ENCODE results near the gene KIAA0753. TPM values are rescaled to one million over a fixed set of nuclear protein-coding genes. Genes with fewer than 3 reads are reported as not detected.

KIAA0753 gene
- total RNA-seq, 2 donors from 2014 or later, result 17.7 to 21.6 TPM

DNA sequence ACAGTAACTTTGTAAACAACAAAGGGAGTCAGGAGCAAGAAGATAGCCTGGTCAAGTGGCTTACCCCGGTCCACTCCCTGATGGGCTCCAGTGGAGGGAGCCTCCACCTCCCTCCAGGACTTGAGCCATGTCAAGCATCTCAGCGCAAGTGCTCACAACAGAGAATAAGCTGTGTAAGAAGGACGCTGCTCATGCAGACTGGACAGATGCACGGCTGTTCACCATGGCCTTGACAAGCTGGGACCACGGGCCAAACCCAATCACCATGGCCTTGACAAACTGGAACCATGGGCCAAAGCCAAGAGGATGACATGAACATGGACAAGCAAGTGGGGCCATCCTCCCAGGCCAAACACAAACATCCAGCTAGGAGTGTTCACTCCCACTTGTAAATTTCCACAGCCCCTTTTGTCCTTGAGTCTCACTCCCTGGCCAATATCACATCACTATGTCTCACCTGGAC lies 80.7 kb downstream of the KIAA0753 start:
- intact Hi-C loops (cut with DNase I), result loop anchor here (5.0 to 10.0 kb wide), 2 partner anchors 85 to 87 kb away; no protein-coding TSS in a partner anchor

DNA sequence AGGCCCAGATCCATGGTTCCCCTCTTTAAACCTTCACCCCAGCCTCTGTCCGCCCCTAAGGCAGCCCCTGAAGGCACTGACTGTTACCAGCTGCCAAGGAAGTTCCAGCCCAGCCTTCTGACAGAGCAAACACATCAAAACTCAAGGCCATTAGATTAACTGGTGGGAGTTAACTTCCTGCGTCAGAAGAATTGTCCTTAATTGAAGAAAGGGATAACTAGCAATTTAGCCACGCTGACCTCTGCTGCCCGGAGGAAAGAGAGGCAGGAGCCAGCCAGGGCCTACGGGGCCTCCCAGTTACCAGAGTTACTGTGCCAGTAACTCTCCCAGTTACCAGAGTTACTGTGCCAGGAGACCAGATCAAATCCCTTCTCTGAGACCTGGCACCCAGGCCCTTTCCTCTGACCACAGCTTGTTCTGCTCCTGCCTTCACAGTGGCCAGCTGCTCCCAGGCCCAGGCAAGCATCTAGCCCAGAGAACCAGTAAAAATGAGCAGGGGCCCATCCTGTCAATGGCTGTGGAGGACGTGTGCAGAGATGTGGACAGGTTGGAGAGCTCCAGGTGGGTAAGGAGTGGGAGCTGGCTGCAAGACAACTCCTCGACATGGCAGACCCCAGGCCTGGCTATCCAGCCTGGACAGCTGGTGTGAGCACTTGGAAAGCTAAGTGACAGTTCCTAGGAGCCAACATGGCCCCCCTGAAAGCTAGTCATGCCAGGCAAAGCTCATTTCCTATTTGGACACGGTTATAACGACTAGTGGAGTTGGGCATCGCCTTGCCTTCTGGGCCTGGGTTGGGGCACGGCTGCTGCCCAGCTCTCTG lies 81.4 kb downstream of the KIAA0753 start:
- intact Hi-C loops (cut with DNase I), result loop anchor here (5.0 to 10.0 kb wide), 2 partner anchors 84 to 87 kb away; no protein-coding TSS in a partner anchor
- DNase-seq (ENCODE audit: low spot score), result peak; percentile 56

More for the DNA sequence above, 80.7 kb downstream of the KIAA0753 start:
- DNase-seq (ENCODE audit: low spot score), result peak; percentile 35

DNA sequence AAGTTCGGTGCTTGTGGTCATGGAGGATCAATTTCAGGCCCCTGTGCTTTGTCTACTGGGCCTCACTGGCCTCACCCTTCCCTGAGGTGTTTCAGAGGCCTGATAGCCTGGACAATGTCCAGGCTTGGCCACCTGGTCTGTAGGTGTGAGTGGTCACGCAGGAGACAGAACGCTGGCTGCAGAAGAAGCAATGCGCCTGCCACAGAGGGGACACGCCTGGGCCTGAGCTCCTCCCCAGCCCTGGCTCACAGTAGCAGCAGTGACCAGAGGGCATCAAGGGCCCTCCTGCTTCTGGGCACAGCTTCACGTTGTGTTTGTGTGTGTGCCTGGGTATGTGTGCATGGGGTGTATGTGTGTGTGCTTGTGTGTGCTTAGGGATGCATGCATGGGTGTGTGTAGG lies 82.2 kb downstream of the KIAA0753 start:
- intact Hi-C loops (cut with DNase I), result loop anchor here (5.0 to 10.0 kb wide), 2 partner anchors 83 to 86 kb away; no protein-coding TSS in a partner anchor
- DNase-seq (ENCODE audit: low spot score), result peak; percentile 44

DNA sequence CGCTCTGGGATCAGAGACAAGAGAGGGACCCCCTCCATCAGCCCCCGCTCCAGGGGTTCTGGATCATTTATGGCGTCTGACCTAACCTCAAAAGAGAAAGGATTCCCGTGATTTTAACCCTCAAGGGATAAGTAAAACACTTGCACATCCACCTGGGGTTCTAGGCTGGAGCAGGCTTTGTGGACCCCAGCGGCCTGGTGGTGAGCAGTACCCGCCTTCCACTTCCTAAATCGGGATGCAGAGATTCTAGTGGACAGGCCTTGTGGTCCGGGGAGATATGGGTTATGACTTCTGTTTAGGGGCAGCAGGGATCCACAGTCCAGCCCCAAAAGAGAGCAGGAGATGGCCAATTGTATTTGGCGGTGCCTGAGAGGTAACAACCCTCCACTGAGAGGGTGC lies 83.5 kb downstream of the KIAA0753 start:
- DNase-seq (ENCODE audit: low spot score), result peak; percentile 49
- intact Hi-C loops (cut with DNase I), result loop anchor here (5.0 to 10.0 kb wide), 2 partner anchors 82 to 85 kb away; no protein-coding TSS in a partner anchor

DNA sequence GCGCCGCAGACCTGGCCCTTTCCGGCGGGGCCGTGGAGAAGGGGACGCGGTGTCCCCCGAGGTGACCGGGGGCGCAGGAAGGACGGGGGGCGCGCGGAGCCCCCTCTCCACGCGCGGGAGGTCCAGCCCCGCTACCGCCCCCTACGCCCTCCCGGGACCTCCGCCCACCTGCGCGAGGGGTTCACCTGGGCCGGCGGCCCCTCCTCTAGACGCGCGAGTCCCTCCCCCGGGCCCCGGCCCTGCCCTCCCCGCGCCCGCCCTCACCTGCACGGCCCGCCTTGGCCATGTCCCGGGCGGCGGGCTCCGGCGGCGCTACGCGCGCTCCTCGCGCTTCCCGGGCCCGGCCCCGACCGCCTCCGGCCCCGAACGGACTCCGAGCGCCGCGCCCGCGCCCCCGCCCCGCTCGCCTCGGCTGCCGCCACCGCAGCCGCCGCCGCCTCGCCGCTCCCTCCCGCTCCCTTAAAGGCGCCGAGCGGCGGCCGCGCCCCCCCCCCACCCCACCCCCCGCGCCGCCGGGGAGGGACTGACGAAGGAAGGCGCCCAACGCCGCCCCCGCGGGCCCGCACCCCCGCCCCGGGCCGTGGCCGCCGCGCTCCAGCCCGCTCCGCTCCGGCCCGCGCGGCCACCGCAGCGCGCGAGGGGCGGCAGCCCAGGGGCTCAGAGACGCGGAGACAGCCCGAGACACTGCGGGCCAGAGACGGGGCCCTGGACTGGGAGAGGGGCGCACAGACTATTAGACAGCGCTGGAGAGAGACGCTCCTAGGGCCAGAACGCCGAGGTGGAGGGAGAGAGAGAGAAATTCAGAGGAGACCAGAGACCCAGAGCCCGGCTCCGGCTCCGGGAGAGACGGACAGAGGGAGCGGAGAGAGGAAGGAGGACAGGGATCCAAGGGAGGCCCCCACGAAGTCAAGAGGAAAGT lies 84.1 kb downstream of the KIAA0753 start, which contains the start of gene PITPNM3:
TSS of gene PITPNM3 (minus strand) at position 435 of the 919 bp plus-strand sequence. CDS start at position 286, 149 bp downstream.
- intact Hi-C loops (cut with DNase I), result loop anchor here (5.0 to 10.0 kb wide), 2 partner anchors 82 to 84 kb away; no protein-coding TSS in a partner anchor
- DNase-seq (ENCODE audit: low spot score), result peak; percentile 70

DNA sequence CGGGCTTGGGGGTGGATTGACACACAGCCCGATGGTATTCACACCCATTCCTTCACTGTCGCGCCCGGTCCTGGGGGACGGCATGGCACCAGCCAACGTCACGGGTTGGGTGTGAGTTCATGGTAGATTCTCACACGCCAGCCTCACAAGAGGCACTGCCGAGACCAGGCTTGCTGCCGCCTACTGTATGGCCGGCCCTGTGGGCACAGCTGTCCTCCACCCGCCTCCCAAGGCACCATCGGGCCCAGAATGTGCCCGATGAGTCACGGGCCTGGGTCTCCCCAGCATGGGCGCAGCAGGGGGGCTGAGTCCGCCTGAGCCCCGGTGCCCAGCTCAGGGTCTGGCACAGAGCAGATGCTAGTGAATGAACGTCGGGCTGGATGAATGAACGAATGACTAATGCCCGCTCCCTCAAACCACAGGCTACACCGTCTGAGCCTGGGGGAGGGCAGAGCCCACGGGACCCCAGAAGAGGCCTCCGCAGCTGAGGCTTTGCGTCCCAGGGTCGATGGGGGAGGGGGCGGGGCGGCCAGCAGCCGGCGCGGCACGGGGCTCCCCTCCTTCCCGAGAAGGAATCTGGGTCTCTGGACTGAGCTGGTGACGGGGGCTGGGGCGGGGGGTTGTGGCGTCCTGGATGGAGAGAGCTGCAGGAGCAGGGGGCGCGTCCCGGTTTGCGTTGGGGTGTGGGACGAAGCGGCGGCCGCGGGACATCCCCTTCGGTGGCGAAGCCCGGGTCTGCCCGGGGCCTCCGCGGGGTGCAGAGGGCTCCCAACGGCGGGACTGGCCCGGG lies 85.0 kb downstream of the KIAA0753 start:
- no peak for DNase-seq (ENCODE audit: low spot score)
- intact Hi-C loops (cut with DNase I), result loop anchor here (5.0 to 10.0 kb wide), 2 partner anchors 81 to 83 kb away; no protein-coding TSS in a partner anchor

DNA sequence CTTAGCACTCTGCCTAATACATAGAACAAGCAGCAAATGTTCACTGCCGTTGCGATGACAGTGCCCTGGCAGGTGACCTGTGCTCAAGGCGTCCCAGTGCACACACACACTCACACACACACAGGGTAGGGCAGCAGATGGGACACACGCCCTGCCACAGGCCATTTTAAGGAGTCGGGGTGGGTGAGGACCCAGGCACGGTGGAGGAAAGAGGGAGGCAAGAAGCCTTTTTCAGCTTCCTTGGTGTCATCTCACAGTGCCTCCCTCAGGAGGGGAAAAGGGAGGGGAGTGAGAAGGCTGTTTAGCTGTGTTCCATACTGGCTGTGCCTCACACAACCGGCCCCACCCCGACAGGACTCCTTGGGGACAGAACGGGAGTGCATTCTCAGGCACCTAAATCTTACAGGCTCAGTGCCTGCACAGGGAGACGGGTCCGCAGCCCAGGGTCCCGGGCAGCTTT lies 85.6 kb downstream of the KIAA0753 start:
- intact Hi-C loops (cut with DNase I), result loop anchor here (5.0 to 10.0 kb wide), 2 partner anchors 80 to 83 kb away; no protein-coding TSS in a partner anchor
- no peak for DNase-seq (ENCODE audit: low spot score)

DNA sequence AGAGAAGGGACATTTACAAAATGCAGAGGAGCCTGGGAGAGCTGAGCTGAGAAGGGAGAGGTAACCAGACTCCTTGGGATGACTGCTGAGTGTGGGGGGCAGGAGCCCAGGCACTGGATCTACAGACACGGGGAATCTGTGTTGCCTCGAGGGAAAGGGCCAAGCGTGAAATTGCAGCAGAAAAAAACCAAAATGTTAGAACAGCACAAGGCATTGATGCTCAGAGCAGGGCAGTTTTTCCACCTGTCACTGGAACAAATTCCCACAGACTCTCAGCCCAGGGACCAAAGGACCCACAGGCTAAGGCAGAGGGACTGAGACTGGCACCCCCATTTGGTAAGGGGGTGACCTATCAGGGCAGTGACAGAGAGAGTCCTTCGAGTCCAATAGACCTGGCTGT lies 86.2 kb downstream of the KIAA0753 start:
- intact Hi-C loops (cut with DNase I), result loop anchor here in 1 of 2 donors (10.0 kb wide), 1 partner anchor 80 kb away; no protein-coding TSS in a partner anchor
- DNase-seq (ENCODE audit: low spot score), result no peak

DNA sequence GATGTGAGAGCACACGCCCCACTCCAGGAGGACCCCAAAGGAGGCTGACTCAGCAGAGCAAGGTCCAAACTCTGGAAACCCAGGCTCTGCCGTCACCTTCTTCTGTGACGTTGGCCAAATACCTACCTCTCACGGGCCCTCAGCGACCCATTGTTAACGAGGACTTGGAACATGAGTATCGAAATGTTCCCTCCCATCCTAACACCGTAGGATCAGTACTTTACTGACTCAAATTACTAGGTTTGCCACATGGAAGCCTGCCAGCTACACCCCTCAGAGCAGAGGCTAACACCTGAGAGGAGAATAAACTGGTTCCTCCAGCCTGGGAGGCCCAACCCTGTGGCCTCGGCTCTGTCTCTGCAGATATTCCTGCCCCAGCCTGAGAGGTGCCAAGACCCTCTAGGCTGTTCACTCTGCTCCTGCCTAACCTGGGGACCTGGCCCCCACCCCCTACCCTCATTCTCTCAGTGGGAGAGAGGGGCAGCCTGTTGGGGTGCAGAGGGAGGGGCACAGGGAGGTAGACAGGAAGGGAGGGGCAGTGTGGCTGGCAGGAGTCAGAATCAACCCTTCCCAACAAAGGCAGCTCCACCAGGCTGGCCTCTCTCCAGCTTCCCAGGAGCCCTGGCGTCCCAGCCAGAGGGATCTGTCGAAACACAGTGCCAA lies 88.5 kb downstream of the KIAA0753 start:
- no peak for DNase-seq (ENCODE audit: low spot score)
- intact Hi-C loops (cut with DNase I), result loop anchor here in 1 of 2 donors (10.0 kb wide), 1 partner anchor 77 kb away; no protein-coding TSS in a partner anchor

DNA sequence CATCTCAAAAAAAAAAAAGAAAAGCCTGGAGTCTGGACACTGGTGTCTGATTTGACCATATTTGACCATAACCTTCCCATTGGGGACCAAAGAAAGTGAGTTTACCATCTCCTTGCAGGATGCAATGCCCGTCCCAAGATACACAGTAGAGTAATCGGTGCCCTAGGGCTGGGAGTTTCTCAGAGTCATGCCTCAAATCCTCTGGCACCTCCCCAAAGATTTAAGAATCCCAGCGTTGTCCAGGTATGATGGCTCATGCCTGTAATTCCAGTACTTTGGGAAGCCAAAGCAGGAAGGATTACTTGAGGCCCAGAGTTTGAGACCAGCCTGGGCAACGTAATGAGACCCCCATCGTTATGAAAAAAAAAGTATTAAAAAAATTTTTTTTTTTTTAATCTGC lies 89.2 kb downstream of the KIAA0753 start:
- DNase-seq (ENCODE audit: low spot score), result no peak
- intact Hi-C loops (cut with DNase I), result loop anchor here in 1 of 2 donors (10.0 kb wide), 1 partner anchor 77 kb away; no protein-coding TSS in a partner anchor

DNA sequence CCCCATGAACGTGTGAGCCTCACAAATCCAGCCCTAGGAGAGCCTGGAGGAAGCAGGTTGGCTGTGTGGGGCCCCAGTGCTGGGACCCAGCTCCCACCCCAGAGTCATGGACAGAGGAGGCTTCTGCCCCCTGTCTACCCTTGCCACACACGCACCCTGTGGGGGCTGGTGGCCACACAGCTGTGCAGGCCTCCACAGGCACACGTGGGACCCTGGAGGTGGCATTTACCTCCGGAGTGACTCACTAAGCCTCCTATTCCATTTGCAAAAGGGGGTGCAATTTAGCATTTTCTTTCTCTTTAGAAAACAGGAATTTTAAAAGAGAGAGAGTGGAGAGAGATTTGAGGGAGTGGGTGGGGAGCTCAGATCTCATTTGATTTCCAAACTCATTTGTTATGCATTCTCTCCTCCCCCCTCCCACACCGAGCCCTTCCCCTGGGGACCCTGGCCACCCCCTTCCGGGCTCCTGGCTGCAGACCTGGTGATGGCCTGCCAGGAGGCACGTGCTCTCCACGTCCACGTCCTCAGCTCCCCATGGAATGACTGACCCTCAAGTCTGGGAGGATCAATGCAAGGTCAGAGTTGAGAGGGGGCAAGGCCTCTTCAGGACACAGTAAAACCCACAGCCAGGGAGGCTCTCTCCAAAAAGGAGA lies 91.0 kb downstream of the KIAA0753 start:
- DNase-seq (ENCODE audit: low spot score), result peak; percentile 41
- intact Hi-C loops (cut with DNase I), result loop anchor here in 1 of 2 donors (10.0 kb wide), 1 partner anchor 75 kb away; no protein-coding TSS in a partner anchor

DNA sequence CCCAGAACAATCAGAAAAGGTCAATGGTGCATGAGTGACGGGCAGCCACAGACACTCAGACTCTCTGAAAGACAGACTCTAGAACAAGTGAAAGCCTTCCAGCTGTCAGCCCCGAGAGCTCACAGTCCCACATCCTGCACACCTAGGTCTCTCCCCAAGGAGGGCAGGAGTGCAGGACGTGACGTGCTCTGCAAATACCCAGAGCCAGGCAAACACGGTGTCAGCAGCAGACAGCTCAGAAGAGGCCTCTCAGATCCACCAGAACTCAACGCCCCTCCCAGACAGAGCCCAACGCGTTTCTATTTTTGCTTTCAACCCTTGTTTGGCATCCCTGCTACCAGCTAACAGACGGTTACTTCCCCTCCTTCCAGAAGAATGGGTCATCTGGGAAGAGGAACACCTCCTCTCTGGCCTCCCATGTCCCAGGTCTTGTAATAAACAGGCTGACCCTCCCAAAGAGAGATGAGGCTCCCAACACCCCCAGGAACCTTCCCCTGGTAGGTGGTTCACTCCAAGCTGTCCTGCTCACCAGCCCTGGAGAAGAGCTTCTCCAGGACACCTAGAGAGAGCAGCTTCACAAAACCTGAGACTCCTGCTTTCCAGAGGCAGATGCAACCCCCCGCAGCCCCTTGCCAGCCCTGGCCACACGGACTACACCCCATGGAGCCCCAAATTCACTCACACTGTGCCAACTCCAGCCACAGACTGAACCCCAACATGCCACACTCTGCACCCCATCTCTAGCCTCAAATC lies 91.8 kb downstream of the KIAA0753 start:
- intact Hi-C loops (cut with DNase I), result no loop called here
- no peak for DNase-seq (ENCODE audit: low spot score)

DNA sequence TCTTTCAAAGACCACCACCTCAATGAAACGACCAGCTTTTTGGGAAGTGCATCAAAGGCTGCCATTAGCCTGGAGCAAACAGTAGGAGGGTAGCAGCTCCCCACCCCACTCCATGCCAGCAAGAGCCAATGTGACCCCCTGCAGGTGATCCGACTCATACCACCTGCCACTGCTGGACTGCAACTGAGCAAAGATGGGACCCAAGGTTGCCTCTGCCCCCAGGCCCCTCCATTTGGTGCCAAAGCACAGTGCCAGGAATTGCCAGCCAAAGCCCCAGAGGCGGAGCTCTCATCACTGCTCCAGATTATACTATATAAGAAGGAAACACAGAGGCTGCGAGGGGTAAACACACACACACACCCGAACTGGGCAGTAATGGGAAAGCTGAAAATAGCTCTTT lies 92.5 kb downstream of the KIAA0753 start:
- intact Hi-C loops (cut with DNase I), result no loop called here
- no peak for DNase-seq (ENCODE audit: low spot score)

DNA sequence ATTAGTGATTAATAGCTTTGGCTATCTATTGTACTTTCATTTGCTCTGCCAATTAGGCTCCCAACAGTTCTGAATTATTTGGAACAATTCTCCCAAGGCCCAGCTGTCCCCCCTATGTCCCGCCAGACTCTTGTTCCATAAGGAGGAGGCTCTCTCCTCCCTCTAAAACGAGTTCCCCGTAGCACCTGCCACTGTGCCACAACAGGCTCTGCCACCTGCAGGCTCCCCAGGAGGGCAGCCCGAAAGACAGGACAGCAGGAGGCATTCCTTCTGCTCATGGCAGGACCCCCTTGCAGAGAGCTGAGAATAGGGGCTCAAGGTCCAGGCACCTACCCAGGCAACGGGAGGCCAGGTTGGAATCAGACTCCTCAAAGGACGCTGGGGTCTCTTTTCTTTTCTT lies 93.2 kb downstream of the KIAA0753 start:
- no peak for DNase-seq (ENCODE audit: low spot score)
- intact Hi-C loops (cut with DNase I), result no loop called here

DNA sequence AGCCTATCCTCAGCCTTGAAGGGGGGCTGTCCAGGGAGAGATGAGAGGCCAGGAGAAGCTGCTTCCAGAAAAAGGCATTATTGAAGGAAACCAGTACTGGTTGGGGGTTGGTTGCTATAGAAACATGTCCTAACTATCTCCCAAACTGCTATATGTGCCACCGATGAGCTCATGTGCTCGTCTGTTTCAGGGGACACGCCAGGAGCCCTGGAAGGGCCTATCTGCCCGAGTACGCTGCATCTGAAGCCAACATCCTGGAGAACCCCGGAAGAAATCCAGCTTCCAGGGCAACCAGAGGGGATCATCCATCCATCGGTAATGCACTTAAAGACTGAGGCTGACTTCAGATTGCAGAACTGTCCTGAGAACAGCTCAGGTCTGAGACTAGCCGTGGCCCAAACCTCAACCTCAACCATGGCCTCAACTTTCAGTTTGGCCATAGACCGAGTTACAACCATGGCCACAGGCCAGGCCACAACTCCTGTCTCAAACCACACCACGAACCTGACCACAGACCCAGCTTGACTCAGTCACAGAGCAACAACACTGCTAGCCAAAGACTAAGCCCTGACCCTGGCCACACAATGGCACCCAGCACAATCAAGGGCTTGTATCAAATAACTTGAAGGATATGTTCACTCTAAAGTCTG lies 94.3 kb downstream of the KIAA0753 start:
- DNase-seq (ENCODE audit: low spot score), result peak; percentile 34
- intact Hi-C loops (cut with DNase I), result no loop called here

DNA sequence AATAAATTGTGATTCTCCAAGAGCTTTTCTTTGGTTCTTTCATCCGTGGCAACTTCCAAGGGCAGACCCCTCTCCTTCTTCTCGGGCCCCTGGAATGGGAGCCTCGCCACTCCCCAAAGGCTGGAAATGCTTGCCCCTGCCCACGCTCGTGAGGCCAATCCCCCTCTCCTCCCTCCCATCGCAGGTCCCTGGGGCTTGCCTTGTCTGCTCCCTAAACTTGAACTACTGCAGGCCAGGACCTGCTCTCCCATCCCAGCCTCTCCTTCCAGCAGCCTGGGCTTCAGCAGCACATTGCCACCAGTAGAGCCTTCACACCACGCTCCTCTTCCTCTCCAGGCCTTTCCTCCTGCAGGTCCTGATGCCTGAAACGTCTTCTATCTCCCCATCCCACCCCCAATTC lies 95.2 kb downstream of the KIAA0753 start:
- intact Hi-C loops (cut with DNase I), result no loop called here
- peak; percentile 50 for DNase-seq (ENCODE audit: low spot score)

All from posterior vena cava (tissue), 2 donors.